WTC11 (cell line): ENCODE data around the gene FOCAD. TPM values are rescaled to one million over a fixed set of nuclear protein-coding genes. Genes with fewer than 3 reads are reported as not detected.

Experiments
- ATAC-seq: fragments of 200-7000 bp; cut with Tn5 transposase; 2 replicates; pipeline ENCODE4 v1.10.0; 2021; ENCODE audit warnings: mild to moderate bottlenecking, moderate library complexity
- CTCF ChIA-PET: fragments of 300-600 bp; sonication (Branson Sonifier 250); formaldehyde crosslinking; loops from one replicate; lab custom pipeline; 2021; ENCODE audit warnings: antibody characterized with exemption; lab: Charles Lee
- POLR2A ChIA-PET: fragments of 350-600 bp; sonication (Branson Sonifier 250); formaldehyde crosslinking; loops from one replicate; lab custom pipeline; 2021; ENCODE audit warnings: antibody characterized with exemption; lab: Charles Lee
- DNase-seq: peaks from one replicate; pipeline ENCODE4 v3.0.0; 2021; ENCODE audit warnings: low spot score
- H3K27ac Mint-ChIP-seq: 2 replicates; pipeline ENCODE4 v1.8.0; 2021; ENCODE audit warnings: mixed read lengths
- H3K27me3 Mint-ChIP-seq: 2 replicates; pipeline ENCODE4 v1.8.0; 2021; ENCODE audit warnings: low read depth, mild to moderate bottlenecking, moderate library complexity, mixed read lengths
- H3K36me3 Mint-ChIP-seq: 2 replicates; pipeline ENCODE4 v1.8.0; 2021; ENCODE audit warnings: mixed read lengths
- H3K4me1 Mint-ChIP-seq: 2 replicates; pipeline ENCODE4 v1.8.0; 2022; ENCODE audit warnings: mixed read lengths
- H3K4me3 Mint-ChIP-seq: 2 replicates; pipeline ENCODE4 v1.8.0; 2021; ENCODE audit warnings: mild to moderate bottlenecking, moderate library complexity, mixed read lengths
- H3K9me3 Mint-ChIP-seq: 2 replicates; pipeline ENCODE4 v1.8.0; 2021; ENCODE audit warnings: mixed read lengths
- ELF4 ChIP-seq: sonication (generic); formaldehyde crosslinking; IDR thresholded peaks from 2 replicates; pipeline ENCODE4 v1.8.1; 2022; ENCODE audit warnings: low read depth, mild to moderate bottlenecking, moderate library complexity, missing genetic modification reagents
- FOXJ3 ChIP-seq: sonication (generic); formaldehyde crosslinking; IDR thresholded peaks from 2 replicates; pipeline ENCODE4 v1.9.0; 2021; ENCODE audit warnings: missing genetic modification reagents, mild to moderate bottlenecking, borderline replicate concordance
- FOXK1 ChIP-seq: sonication (generic); formaldehyde crosslinking; IDR thresholded peaks from 2 replicates; pipeline ENCODE4 v1.8.0; 2022; ENCODE audit warnings: mild to moderate bottlenecking, moderate library complexity, missing genetic modification reagents
- HMGXB4 ChIP-seq: sonication (generic); formaldehyde crosslinking; IDR thresholded peaks from 2 replicates; pipeline ENCODE4 v1.8.1; 2023; ENCODE audit warnings: mild to moderate bottlenecking, moderate library complexity, missing genetic modification reagents
- KAT7 ChIP-seq: sonication (generic); formaldehyde crosslinking; IDR thresholded peaks from 2 replicates; pipeline ENCODE4 v1.8.1; 2023; ENCODE audit warnings: missing genetic modification reagents, mild to moderate bottlenecking, borderline replicate concordance
- MLX ChIP-seq: sonication (generic); formaldehyde crosslinking; IDR thresholded peaks from 2 replicates; pipeline ENCODE4 v1.8.1; 2023; ENCODE audit warnings: mild to moderate bottlenecking, missing genetic modification reagents, moderate library complexity
- NFATC4 ChIP-seq: fragments of 250-450 bp; sonication (Bioruptor Pico); IDR thresholded peaks from 2 replicates; pipeline ENCODE4 v1.9.0; 2021; ENCODE audit warnings: mild to moderate bottlenecking
- SMAD4 ChIP-seq: sonication (generic); formaldehyde crosslinking; IDR thresholded peaks from 2 replicates; pipeline ENCODE4 v1.8.0; 2022; ENCODE audit warnings: mild to moderate bottlenecking, missing genetic modification reagents
- USF1 ChIP-seq: sonication (generic); formaldehyde crosslinking; IDR thresholded peaks from 2 replicates; pipeline ENCODE4 v1.8.0; 2022; ENCODE audit warnings: mild to moderate bottlenecking, missing genetic modification reagents
- ZNF121 ChIP-seq: sonication (generic); formaldehyde crosslinking; IDR thresholded peaks from 2 replicates; pipeline ENCODE4 v1.8.0; 2023; ENCODE audit warnings: missing genetic modification reagents
- ZNF138 ChIP-seq: sonication (generic); formaldehyde crosslinking; conservative IDR thresholded peaks from 2 replicates; pipeline ENCODE4 v1.8.1; 2022; ENCODE audit warnings: mild to moderate bottlenecking, moderate library complexity, missing genetic modification reagents
- ZNF232 ChIP-seq: sonication (generic); formaldehyde crosslinking; IDR thresholded peaks from 2 replicates; pipeline ENCODE4 v1.8.0; 2022; ENCODE audit warnings: mild to moderate bottlenecking, missing genetic modification reagents
- ZNF671 ChIP-seq: fragments of 250-450 bp; sonication (Bioruptor Pico); IDR thresholded peaks from 2 replicates; pipeline ENCODE4 v1.8.0; 2021; ENCODE audit warnings: mild to moderate bottlenecking
- total RNA-seq: library from RNA; stranded (reverse); gene quantifications from 3 replicates; pipeline ENCODE4 v1.2.3, GENCODE V29; 2021
- TF ChIP-seq, protein P1 (sequence below): sonication (generic); formaldehyde crosslinking; IDR thresholded peaks from 2 replicates; pipeline ENCODE4 v1.8.0; 2022; ENCODE audit warnings: mild to moderate bottlenecking, missing genetic modification reagents
- TF ChIP-seq, protein P2 (sequence below): fragments of 250-450 bp; sonication (Bioruptor Pico); IDR thresholded peaks from 2 replicates; pipeline ENCODE4 v1.9.0; 2021; ENCODE audit warnings: mild to moderate bottlenecking
- TF ChIP-seq, protein P3 (sequence below): sonication (generic); formaldehyde crosslinking; IDR thresholded peaks from 2 replicates; pipeline ENCODE4 v1.8.1; 2022; ENCODE audit warnings: low read depth, missing genetic modification reagents, borderline replicate concordance
- TF ChIP-seq, protein P4 (sequence below): sonication (generic); formaldehyde crosslinking; IDR thresholded peaks from 2 replicates; pipeline ENCODE4 v1.8.0; 2022; ENCODE audit warnings: missing genetic modification reagents

Gene FOCAD
- total RNA-seq, 1 experiment from 2014 or later: 34.3 TPM

GRCh38 chr9:20702570-20702969 lies 18.5 kb downstream of the FOCAD start:
- no peaks in the 10 kb centered on the region for H3K9me3 Mint-ChIP-seq
- no peaks in the 10 kb centered on the region for H3K36me3 Mint-ChIP-seq
- no peaks in the 10 kb centered on the region for H3K27me3 Mint-ChIP-seq
- no peak for TF ChIP-seq HMGXB4
- TF ChIP-seq ZNF671: no peak
- no peak for TF ChIP-seq ZNF121 (CRISPR knock-in tag)
- no peak for TF ChIP-seq ZNF232 (CRISPR knock-in tag)
- no peak for TF ChIP-seq KAT7 (CRISPR knock-in tag)
- TF ChIP-seq, protein P1, sequence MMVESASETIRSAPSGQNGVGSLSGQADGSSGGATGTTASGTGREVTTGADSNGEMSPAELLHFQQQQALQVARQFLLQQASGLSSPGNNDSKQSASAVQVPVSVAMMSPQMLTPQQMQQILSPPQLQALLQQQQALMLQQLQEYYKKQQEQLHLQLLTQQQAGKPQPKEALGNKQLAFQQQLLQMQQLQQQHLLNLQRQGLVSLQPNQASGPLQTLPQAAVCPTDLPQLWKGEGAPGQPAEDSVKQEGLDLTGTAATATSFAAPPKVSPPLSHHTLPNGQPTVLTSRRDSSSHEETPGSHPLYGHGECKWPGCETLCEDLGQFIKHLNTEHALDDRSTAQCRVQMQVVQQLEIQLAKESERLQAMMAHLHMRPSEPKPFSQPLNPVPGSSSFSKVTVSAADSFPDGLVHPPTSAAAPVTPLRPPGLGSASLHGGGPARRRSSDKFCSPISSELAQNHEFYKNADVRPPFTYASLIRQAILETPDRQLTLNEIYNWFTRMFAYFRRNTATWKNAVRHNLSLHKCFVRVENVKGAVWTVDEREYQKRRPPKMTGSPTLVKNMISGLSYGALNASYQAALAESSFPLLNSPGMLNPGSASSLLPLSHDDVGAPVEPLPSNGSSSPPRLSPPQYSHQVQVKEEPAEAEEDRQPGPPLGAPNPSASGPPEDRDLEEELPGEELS: no peak
- TF ChIP-seq, protein P2, sequence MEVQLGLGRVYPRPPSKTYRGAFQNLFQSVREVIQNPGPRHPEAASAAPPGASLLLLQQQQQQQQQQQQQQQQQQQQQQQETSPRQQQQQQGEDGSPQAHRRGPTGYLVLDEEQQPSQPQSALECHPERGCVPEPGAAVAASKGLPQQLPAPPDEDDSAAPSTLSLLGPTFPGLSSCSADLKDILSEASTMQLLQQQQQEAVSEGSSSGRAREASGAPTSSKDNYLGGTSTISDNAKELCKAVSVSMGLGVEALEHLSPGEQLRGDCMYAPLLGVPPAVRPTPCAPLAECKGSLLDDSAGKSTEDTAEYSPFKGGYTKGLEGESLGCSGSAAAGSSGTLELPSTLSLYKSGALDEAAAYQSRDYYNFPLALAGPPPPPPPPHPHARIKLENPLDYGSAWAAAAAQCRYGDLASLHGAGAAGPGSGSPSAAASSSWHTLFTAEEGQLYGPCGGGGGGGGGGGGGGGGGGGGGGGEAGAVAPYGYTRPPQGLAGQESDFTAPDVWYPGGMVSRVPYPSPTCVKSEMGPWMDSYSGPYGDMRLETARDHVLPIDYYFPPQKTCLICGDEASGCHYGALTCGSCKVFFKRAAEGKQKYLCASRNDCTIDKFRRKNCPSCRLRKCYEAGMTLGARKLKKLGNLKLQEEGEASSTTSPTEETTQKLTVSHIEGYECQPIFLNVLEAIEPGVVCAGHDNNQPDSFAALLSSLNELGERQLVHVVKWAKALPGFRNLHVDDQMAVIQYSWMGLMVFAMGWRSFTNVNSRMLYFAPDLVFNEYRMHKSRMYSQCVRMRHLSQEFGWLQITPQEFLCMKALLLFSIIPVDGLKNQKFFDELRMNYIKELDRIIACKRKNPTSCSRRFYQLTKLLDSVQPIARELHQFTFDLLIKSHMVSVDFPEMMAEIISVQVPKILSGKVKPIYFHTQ: no peak
- no peak for TF ChIP-seq ELF4 (CRISPR knock-in tag)
- no peak for TF ChIP-seq FOXK1 (CRISPR knock-in tag)
- TF ChIP-seq MLX: no peak
- TF ChIP-seq, protein P3, sequence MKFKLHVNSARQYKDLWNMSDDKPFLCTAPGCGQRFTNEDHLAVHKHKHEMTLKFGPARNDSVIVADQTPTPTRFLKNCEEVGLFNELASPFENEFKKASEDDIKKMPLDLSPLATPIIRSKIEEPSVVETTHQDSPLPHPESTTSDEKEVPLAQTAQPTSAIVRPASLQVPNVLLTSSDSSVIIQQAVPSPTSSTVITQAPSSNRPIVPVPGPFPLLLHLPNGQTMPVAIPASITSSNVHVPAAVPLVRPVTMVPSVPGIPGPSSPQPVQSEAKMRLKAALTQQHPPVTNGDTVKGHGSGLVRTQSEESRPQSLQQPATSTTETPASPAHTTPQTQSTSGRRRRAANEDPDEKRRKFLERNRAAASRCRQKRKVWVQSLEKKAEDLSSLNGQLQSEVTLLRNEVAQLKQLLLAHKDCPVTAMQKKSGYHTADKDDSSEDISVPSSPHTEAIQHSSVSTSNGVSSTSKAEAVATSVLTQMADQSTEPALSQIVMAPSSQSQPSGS (CRISPR knock-in tag): no peak
- no peak for TF ChIP-seq NFATC4
- TF ChIP-seq SMAD4 (CRISPR knock-in tag): no peak
- TF ChIP-seq USF1: no peak
- TF ChIP-seq, protein P4, sequence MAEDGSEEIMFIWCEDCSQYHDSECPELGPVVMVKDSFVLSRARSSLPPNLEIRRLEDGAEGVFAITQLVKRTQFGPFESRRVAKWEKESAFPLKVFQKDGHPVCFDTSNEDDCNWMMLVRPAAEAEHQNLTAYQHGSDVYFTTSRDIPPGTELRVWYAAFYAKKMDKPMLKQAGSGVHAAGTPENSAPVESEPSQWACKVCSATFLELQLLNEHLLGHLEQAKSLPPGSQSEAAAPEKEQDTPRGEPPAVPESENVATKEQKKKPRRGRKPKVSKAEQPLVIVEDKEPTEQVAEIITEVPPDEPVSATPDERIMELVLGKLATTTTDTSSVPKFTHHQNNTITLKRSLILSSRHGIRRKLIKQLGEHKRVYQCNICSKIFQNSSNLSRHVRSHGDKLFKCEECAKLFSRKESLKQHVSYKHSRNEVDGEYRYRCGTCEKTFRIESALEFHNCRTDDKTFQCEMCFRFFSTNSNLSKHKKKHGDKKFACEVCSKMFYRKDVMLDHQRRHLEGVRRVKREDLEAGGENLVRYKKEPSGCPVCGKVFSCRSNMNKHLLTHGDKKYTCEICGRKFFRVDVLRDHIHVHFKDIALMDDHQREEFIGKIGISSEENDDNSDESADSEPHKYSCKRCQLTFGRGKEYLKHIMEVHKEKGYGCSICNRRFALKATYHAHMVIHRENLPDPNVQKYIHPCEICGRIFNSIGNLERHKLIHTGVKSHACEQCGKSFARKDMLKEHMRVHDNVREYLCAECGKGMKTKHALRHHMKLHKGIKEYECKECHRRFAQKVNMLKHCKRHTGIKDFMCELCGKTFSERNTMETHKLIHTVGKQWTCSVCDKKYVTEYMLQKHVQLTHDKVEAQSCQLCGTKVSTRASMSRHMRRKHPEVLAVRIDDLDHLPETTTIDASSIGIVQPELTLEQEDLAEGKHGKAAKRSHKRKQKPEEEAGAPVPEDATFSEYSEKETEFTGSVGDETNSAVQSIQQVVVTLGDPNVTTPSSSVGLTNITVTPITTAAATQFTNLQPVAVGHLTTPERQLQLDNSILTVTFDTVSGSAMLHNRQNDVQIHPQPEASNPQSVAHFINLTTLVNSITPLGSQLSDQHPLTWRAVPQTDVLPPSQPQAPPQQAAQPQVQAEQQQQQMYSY (CRISPR knock-in tag): no peak
- no peak for TF ChIP-seq ZNF138 (CRISPR knock-in tag)
- TF ChIP-seq FOXJ3 (CRISPR knock-in tag): no peak
- ChIA-PET CTCF (interaction anchor here (0.7 to 2.0 kb wide), 3 partner anchors 13 to 239 kb away, joined by 3 to 8 read pairs (median 3); partner anchors contain the start of gene FOCAD), POLR2A (no interaction called here)
- H3K27ac Mint-ChIP-seq: no peak overlapping the region
- no peak overlapping the region for H3K4me3 Mint-ChIP-seq
- DNase-seq: no peak
- ATAC-seq: no peak
- peaks cover 17% of the 10 kb centered on the region for H3K4me1 Mint-ChIP-seq
